NCI-H1417 (cell line): ENCODE data around the gene PNMA8A.
"Not testable (repeated sequence)": the region's sequence is repeated elsewhere in the genome, so short reads cannot be mapped to it uniquely, and the experiment has no call there.

ENCODE experiments used
- DNase-seq, 3 experiments: peaks; one replicate each; lab custom pipeline; 2025; lab: John Stamatoyannopoulos, UW

Gene PNMA8A

DNA sequence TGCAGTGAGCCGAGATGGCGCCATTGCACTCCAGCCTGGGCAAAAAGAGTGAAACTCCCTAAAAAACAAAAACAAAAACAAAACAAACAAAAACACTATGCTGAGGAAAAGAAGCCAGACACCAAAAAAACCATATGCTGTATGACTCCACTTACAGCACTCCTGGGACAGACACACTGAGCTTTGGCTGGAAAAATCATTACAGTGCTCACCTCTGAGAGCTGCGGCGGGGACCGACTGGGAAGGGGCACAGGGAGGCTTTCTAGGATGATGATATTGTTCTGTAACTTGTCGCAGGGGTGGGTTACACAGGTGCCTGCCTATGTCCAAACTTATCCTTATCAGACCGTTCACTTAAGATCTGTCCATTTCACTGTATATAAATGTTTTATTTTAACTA is 7.8 kb downstream of the PNMA8A start:
- DNase-seq: no peak

DNA sequence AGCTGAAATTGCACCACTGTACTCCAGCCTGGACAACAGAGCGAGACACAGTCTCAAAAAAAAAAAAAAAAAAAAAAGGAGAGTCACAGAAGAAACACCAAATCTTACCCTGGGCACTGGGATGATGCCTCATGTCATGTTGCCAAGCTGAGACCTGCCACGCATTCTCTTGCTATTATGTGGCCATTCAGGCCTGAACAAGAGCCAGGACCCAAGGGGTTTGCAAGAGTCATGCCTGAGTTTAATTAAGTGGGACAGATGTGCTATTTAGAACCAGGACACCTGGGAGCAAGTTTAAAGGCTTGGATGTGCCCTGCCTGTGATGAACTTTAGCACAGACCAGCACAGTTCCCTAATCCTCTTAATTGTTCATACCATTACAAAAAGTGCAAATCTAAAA is 9.8 kb downstream of the PNMA8A start:
- no peak for DNase-seq

DNA sequence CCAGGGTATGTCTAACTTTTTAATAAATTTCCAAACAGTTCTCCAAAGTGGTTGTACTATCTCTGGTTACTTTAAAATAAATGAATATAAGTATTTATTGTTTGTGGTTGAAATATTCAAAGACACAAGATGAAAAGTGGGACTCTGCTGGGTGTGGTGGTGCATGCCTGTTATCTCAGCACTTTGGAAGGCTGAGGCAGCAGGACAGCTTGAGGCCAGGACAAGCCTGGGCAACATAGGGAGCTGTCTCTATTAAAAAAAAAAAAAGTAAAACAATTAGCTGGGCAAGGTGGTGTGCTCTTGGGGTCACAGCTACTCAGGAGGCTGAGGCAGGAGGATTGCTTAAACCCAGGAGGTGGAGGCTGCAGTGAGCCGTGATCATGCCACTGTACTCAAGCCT is 10.4 kb downstream of the PNMA8A start:
- DNase-seq: no peak

DNA sequence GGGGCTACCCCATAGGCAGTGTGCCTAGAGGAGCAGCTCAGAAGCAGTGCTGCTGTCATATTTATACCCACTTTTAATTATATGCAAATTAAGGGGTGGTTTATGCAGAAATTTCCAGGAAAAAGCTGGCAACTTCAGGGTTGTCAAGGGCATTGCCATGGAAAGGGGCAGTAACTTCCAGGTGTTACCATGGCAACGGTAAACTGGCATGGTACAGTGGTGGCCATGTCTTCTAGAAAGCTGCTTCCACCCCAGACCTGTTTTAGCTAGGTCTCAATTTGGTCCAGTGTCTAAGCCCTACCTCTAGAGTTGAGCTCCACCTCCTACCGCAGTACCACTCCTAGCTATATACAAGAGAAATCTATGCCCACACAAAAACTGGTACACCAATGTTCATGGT is 11.3 kb downstream of the PNMA8A start:
- DNase-seq: no peak

DNA sequence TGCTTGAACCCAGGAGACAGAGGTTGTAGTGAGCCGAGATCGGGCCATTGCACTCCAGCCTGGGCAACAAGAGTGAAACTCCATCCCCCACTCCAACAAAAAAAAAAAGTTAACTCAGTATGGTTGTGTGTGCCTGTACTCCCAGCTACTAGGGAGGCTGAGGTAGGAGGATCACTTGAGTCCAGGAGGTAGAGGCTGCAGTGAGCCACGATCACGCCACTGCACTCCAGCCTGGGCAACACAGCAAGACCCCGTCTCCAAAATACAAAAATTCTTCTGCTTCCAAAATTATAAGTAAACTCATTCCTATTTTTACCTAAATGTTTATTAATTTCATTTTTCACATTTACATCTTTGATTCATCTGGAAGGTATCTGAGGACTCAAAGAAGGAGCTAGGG is 14.4 kb downstream of the PNMA8A start:
- no peak for DNase-seq

DNA sequence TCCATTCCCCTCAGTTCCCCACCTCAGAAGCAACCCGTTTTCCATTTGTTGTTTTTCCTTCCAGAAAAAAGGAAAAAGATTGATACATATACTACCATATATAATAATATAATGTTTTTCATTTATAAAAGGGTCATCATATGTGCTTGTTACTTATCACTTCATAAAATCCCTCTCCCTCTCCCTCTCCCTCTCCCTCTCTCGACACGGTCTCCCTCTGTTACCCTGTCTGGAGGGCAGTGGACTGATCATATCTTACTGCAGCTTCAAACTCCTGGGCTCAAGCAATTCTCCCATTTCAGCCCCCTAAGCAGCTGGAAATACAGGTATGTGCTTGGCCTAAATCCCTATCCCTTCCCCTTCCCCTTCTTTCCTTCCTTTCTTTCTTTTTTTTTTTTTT is 17.1 kb downstream of the PNMA8A start:
- no peak for DNase-seq

DNA sequence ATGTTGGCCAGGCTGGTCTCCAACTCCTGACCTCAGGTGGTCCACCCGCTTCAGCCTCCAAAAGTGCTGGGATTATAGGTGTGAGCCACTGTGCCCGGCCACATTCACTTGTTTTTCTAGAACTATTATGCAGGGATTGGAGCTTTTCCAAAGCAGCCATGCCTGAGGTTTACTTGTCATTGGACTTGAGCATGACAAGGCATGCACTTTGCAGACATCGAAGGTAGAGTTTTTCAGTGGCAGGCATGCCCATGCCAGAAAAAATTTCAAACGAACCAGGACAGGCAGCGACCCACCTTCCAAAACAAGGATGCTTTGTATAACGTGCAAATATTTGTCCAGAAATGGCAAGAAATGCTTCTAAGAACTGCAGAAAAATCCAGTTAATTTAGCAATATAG is 17.7 kb downstream of the PNMA8A start:
- DNase-seq: no peak

DNA sequence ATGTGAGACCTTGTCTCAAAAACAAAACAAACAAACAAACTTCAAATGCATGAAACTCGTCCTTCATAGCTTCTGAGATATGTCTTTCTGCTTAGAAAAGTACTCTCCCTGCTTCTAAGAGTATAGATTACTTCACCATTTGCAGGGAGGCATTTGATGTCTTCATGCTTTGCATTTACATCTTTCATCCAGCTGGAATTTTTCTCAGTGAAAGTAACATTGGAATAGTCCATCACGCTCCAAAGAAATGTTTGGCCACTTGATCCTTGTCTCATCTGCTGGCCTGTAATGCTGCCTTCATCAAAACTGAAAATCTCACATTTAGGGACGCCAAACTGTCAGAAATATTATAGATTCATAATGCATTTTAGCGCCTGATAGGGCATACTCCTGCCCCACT is 19.2 kb downstream of the PNMA8A start:
- DNase-seq: no peak

DNA sequence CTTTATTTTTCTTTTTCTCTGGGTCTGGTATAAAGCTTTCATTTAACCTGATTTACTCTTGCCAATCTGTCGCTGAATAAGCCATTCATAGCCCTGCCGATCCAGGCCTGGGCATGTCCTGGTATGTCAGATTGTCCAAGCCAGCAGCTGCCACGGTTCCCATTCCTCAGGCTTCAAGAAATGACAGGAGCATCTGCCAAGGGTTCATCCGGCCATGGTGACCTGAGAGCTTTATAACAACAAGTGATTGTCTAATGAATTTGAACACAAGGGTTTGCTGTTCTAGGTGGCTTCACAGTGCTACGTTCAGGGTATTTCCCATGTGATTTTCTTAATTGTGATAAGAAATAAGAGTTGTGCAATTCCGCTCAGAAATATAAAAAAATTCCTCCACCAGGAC is 20.0 kb downstream of the PNMA8A start:
- DNase-seq: no peak

DNA sequence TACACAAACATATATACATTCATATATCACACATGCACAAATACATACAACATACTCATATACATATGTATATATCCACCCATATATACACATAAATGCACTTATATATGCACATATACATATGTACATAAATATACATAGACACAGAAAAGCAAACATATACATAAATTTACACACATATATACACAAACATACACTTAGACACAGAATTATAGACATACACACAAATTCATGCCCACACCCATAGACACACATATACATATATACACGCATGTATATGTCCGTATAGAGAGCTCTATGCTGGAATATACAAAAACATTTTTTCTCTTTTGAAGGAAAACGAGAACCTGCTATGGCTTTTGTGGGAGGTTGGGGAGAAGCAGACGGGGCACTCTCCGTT is 20.6 kb downstream of the PNMA8A start:
- DNase-seq: no peak

DNA sequence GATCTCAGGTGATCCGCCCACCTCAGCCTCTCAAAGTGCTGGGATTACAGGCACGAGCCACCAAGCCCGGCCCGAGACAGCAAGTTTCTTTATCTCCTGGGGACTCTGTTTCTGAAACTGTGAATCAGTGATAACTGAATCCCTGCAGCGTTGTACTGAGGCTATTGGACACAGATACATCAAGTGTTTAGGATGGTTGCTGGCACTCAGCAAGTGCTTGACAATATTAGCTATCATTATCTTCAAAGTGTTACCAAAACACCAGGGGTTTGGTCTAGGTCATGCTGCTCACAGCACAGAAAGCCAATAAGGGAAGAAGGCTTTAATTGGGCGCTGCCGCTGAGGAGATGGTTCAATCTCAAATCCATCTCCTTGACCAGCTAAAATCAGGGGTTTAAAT is 22.1 kb downstream of the PNMA8A start:
- peak in 1 of 3 experiments; percentile 40 for DNase-seq

DNA sequence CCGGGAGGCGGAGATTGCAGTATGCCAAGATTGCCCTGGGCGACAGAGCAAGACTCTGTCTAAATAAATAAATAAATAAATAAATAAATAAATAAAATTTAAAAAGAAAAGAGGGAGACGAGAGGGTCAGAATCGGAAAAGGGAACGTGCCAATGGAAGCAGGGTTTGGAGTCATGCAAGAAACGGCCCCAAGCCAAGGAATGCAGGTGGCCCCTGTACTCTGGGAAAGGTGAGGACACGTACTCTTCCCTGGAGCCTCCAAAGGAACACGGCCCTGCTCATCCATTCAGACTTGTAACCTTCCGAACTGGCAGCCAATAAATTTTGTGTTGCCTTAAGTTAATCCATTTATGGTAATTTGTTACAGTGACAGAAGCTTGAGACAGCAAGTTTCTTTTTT is 22.8 kb downstream of the PNMA8A start:
- no peak for DNase-seq

DNA sequence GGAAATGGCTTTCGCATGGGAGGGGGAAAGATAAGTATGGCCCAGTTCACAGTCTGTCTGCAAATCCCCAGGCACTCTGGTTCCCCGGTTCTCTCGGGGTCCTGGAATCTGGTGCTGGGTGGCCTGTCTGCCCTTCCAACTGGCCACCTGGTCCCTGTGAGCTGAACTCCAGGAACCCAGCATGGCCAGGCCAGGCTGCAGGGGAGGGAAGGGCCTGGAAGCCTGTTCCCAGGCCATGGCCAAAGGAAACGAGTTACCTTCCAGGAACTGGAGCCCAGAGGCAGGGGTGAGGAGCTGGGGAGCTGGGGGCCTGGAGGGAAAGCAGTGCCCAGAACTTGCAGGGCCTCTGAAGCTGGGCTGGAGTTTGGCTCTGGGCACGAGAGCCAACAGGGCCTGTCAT is 23.5 kb downstream of the PNMA8A start:
- no peak for DNase-seq

DNA sequence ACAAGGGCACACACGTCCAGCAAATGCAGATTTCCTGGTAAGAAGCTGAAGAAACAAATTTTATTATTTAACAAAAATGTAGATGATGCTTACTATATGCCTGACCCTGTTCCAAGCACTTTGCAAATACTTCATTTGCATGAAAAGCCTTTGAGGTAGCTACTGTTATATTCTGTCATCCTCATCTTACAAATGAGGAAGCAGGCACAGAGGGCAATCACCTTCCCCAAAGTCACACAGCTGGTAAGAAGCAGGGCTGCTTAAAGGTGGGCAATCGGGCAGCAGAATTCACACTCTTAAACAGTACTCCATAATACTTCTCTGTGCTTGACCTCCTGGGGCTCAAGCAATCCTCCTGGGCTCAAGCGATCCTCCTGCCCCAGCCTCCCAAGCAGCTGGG is 24.4 kb downstream of the PNMA8A start:
- DNase-seq: no peak

DNA sequence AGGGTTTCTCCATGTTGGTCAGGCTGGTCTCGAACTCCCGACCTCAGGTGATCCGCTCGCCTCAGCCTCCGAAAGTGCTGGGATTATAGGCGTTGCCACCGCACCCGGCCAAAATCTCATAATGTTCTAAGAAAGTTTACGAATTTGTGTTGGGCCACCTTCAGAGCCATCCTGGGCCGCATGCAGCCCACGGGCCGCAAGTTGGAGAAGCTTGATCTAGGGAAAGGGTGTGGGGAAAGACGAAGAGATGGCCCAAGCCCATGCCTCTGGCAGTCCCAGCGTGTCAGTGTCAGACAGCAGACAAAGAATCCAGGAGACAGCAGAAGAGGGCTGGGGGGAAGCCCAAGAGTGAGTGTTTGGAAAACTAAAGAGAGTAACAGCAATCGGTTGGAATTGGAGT is 25.3 kb downstream of the PNMA8A start:
- no peak for DNase-seq

DNA sequence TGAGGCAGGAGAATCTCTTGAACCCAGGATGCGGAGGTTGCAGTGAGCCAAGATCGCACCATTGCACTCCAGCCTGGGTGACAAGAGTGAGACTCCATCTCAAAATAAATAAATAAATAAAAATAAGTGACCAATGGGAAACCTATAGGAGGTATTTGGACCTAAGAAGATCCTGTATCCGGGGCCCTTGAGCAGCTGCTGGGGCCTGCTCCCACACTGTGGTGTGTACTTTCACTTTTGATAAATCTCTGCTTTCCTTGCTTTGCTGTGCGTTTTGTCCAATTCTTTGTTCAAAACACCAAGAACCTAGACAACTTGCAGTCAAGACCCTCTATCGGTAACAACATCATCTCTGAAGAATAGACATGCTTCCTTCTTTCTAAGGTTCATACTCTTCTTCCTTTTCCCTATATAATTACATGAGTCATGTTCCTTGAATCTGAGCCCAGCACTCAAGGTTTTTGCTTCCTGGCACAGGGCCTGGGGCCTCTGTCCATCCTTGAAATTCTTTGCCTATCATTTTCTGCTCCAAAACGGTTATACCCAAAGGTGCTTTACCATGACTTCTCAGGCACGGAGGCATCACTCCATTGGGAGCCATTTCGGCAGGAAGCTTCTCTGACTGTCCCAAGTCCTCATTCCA is 28.4 kb downstream of the PNMA8A start:
- DNase-seq: no peak

DNA sequence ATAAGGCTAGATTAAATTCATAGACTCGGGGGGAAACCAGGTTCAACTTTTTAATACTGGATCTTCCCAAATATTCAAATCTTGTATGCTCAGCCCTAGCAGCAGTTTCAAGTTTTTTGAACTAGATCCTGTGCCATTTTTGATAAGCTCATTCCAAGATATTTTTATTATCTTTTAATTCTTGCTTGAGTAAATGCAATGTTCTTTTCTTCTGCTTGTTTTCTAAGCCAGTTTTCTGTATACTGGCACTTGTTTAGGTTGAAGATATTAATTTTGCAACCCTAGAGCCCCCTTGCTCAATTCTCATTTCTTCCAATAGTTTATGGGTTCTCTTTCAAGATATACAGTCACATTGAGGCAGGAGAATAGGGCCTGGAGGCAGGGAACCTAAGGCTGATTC is 29.5 kb downstream of the PNMA8A start:
- no peak for DNase-seq

DNA sequence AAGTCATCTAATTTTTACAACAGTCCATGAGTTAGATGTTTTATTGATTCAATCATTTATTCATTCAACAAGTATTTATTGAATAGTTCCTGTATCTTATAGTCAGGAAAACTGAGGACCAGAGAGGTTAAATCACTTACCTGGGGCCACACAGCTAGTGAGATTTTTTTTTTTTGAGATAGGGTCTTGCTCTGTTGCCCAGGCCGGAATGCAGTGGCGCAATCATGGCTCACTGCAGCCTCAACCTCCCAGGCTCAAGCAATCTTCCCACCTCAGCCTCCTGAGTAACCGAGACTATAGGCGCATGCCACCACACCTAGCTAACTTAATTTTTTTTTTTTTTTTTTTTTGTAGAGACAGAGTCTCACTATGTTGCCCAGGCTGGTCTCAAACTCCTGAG is 35.7 kb downstream of the PNMA8A start:
- not testable (repeated sequence) for DNase-seq

DNA sequence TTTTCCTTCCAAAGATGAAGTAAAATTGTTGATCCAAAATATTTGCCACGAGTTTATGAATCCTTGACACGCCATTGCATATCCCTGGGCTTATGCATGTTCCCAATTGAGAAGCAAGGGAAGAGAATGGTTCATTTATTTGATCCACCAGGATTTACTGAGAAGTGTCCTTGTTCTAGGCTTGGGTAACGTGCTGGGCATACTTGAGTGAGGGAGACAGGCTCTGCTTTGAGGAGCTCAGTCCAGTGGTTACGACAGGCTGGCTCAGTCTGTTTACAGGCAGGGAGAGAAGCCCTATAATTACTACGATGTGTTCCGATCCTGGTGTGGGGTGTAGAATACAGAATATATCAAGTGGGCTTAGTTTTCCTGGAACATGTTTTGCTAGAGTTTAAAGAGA is 36.4 kb downstream of the PNMA8A start:
- DNase-seq: peak in 1 of 3 experiments; percentile 50

DNA sequence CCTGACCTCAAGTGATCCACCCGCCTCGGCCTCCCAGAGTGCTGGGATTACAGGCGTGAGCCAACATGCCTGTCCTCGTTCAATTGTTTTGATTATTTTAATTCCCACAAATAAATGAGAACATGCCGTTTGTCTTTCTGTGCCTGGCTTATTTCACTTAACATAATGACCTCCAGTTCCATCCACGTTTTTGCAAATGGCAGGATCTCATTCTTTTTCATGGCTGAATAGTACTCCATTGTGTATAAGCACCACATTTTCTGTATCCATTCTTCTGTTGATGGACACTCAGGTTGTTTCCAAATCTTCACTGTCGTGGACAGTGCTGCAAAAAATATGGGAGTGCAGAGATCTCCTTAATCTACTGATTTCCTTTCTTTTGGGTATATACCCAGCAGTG is 37.9 kb downstream of the PNMA8A start:
- not testable (repeated sequence) for DNase-seq

DNA sequence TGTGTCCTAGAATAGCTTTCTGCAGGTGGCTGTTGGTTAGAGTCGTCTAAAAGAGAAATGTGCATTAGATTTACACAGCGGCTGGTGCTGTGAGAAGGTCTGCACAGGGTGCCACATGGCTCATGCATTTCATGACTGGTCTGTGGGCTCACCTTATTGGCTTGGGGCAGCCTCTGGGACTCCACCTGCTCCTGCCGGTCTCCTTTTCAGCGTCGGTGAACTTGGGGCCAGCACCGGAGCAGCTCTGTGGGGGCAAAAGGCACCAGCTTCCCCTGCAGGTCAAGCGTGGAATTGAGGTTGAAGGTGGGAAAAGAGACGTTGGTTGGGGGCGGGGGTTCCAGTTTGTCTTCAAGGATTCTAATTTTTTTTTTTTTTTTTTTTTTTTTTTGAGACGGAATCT is 39.5 kb downstream of the PNMA8A start:
- no peak for DNase-seq

DNA sequence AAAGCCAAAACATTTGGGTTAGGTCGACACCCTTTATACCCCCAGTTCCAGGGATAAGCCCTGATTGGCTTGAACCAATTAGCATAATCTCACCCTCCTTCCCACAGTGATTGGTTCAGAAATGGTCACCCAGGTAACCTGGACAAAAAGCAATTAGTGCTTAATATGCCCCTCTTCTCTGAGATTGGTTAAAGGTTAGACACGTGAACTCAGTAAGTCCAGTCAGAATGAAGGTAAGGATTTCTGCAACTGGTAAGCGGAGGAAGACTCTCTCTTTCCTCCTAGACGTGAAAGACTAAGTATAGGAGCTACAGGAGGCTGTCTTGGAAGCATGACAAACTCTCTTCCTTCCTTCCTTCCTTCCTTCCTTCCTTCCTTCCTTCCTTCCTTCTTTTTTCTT is 41.4 kb downstream of the PNMA8A start:
- peak in 1 of 3 experiments; percentile 17 for DNase-seq

DNA sequence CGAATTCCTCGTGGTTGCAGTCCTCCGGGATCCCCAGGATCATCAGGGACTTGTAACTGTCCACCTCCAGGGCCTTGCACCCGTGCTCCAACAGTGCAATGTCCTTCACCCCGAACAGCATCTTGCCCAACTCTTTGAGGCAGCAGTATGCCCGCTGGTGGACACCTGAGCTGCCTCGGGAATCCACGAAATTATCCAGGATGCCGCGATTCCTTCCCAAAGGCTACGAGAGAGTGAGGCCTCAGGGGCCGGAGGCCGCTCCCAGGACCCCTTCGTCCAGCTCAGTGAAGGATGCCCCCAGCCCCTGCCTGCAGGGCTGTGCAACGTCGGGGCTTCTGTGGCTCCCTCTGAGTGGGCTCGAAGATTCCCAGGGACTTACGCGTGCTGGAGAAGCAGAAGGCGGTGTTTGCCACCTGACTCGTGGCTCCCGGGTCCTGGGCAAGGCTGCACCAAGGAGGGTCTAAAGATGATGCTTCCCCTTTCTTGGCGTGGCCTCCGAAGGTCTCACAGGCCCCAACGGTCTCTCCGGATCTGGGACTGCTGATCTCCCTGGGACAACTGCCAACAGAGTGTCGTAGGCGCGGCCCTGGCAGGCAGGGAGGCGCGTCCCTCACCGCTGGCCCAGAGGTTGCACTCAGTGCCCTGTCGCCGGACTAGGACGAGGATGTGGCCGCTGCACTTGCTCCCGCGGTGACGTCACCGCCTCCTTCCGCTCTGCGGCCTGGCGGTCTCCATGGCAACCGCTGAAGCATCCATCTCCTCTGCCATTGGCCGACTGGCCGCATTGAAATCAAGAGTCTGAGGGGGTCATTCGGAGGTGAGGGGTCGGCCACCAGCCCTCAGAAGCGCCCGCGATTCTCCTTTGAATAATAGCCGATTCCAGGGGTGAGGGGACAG is 42.9 kb downstream of the PNMA8A start, which contains the start of gene PNMA8C:
PNMA8C (minus strand) TSS at position 698 of the 897 bp plus-strand sequence; CDS start at position 121, 577 bp downstream.
- peak; percentile 33 to 92 (median 83) for DNase-seq
